ENCODE data around the gene DDX23.
"Not testable (repeated sequence)": the region's sequence is repeated elsewhere in the genome, so short reads cannot be mapped to it uniquely, and the experiment has no call there.

Gene DDX23

DNA sequence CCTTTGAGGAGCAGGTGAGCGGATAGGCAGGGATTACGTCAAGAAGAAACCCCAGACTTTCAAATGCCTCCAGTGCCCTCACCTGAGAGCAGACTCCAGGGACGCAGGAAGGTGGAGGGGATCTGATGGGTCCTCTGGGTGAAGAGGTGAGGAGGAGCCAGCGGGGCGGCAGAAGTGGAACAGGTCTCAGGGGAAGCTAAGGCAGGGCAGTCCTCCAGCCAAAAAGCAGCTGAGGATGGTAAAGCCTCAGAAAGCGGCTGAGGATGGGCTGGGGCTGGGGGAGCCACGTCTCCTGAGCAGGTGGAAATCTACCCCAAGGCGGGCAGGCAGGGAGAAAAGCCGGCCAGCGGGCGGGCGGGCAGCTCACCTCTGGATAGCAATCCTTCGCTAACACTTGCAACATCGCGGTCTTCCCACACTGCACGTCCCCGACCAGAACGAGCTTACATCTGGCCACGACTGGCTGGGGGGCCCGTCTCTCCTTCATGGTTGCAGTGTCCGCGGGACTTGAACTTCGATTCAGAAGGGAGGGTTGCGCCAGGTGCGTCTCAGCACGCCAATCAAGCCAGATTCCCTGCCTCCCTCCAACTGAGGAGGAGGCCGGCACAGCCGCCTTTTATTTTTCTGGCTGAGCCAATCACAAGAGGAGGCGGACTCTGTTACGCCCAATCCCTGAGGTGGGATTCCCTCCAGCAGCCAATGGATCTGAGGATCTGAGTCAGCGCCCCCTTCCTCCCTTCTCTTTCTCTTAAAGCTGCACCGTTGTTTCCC is 13.5 kb upstream of the DDX23 start, which contains the start of gene RND1:
Gene RND1 (minus strand): TSS at position 590 of the 771 bp plus-strand sequence. CDS start 103 bp downstream, at position 487.
- ChIA-PET POLR2A (interaction anchor here (0.5 to 2.5 kb wide), 17 partner anchors 9 to 253 kb away, joined by 3 to 32 read pairs (median 4); partner anchors contain the start of genes ARF3, DDN, DDX23 and FKBP11), CTCF (interaction anchor here (0.7 to 11.8 kb wide), 16 partner anchors 9 to 177 kb away, joined by 3 to 127 read pairs (median 6); partner anchors contain the start of genes DDX23, FKBP11 and WNT1)
- TF ChIP-seq, protein P1, sequence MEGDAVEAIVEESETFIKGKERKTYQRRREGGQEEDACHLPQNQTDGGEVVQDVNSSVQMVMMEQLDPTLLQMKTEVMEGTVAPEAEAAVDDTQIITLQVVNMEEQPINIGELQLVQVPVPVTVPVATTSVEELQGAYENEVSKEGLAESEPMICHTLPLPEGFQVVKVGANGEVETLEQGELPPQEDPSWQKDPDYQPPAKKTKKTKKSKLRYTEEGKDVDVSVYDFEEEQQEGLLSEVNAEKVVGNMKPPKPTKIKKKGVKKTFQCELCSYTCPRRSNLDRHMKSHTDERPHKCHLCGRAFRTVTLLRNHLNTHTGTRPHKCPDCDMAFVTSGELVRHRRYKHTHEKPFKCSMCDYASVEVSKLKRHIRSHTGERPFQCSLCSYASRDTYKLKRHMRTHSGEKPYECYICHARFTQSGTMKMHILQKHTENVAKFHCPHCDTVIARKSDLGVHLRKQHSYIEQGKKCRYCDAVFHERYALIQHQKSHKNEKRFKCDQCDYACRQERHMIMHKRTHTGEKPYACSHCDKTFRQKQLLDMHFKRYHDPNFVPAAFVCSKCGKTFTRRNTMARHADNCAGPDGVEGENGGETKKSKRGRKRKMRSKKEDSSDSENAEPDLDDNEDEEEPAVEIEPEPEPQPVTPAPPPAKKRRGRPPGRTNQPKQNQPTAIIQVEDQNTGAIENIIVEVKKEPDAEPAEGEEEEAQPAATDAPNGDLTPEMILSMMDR (IDR thresholded peaks at IDR 0.05; ENCODE audit: control extremely low read depth, extremely low read depth, low read depth, missing control alignments), result no peak
- DNase-seq (ENCODE audit: extremely low spot score), result peak; percentile 93

DNA sequence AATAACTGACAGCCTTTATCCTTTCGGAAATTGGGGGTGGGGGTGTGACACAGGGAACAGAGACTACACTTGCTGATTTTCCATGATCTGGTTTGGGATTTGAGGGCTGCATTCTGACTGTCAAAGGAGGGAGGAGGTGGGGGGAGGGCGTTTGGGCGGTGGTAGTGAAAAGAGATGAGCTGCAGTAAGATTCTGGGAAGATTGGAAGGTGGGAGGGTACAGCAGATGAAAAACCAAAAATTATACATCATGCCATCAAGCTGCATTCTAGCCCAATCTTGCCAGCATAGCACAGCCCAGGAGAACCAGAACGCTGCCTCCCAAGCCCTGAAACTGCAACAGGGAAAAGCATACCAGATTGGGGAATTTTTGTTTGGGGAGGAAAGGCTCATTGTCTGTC is 11.3 kb upstream of the DDX23 start:
- TF ChIP-seq, protein P1 (IDR thresholded peaks at IDR 0.05; ENCODE audit: control extremely low read depth, extremely low read depth, low read depth, missing control alignments), result no peak
- ChIA-PET POLR2A (interaction anchor here (0.5 kb wide), 1 partner anchor 23 kb away, joined by 4 read pairs; no protein-coding TSS in a partner anchor), CTCF (interaction anchor here (9.9 to 11.8 kb wide), 2 partner anchors 11 to 27 kb away, joined by 112 to 127 read pairs; partner anchors contain the start of gene DDX23)
- DNase-seq (ENCODE audit: extremely low spot score), result no peak

DNA sequence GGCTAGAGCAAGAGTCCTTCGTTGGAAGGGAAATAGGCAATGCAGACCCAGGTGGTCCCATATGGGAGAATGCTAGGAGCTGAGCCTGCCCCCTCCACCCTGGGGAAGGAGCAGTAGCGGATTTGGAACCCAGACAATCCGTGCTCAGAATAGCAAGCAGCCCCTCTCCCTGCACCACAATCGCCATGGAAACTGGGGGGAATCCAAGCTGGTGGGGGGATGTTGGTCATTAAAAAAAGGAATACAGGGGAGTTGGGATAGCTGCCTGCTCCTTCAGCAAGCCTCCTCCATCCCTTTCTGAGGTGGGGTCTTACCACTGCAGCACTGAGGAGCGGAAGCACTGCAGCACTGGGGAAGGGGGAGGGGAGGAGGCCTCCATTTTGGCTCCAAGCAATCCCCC is 10.8 kb upstream of the DDX23 start:
- no peak for DNase-seq (ENCODE audit: extremely low spot score)
- ChIA-PET POLR2A (interaction anchor here (0.5 kb wide), 1 partner anchor 24 kb away, joined by 4 read pairs; no protein-coding TSS in a partner anchor), CTCF (interaction anchor here (0.9 to 11.8 kb wide), 3 partner anchors 10 to 79 kb away, joined by 3 to 127 read pairs (median 112); partner anchors contain the start of gene DDX23)
- TF ChIP-seq, protein P1 (IDR thresholded peaks at IDR 0.05; ENCODE audit: control extremely low read depth, extremely low read depth, low read depth, missing control alignments), result no peak

DNA sequence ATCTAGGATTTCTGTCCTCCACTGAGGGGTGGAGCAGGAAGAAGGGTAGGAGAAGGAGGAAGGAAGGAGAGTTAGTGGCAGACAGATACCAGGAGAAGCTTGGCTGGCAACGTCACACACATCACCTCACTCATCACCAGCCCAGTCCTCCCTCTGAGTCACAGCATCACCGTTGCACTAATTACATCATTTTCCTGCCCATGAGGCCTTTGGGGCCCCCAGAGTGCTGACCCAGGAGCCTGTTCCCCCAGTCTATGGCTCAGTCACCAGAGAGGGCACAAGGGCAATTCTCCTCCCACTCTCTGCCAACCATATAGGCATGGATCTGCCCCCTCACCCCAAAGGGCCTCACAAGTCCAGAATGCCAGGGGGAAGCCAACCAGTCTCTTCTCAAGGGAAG is 9.1 kb upstream of the DDX23 start:
- CTCF ChIA-PET, result interaction anchor here (0.9 to 9.9 kb wide), 3 partner anchors 9 to 133 kb away, joined by 3 to 127 read pairs (median 3); partner anchors contain the start of gene DDX23
- no peak for DNase-seq (ENCODE audit: extremely low spot score)
- TF ChIP-seq, protein P1 (IDR thresholded peaks at IDR 0.05; ENCODE audit: control extremely low read depth, extremely low read depth, low read depth, missing control alignments), result no peak
- POLR2A ChIA-PET, result no interaction called here

DNA sequence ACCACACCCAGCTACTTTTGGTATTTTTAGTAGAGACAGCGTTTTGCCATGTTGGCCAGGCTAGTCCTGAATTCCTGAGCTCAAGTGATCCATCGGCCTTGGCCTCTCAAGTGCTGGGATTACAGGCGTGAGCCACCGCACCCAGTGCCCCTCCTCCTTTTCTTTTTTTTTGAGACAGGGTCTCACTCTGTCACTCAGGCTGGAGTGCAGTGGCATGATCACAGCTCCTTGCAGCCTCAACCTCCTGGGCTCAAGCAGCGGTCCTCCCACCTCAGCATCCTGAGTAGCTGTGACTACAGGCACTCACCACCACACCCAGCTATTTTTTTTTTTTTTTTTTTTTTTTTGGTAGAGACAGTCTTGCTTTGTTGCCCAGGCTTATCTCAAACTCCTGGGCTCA is 8.3 kb upstream of the DDX23 start:
- DNase-seq (ENCODE audit: extremely low spot score), result not testable (repeated sequence)
- CTCF ChIA-PET, result interaction anchor here (0.9 to 11.3 kb wide), 6 partner anchors 8 to 117 kb away, joined by 3 to 313 read pairs (median 3); no protein-coding TSS in a partner anchor
- POLR2A ChIA-PET, result interaction anchor here (0.5 to 1.0 kb wide), 3 partner anchors 8 to 107 kb away, joined by 4 to 6 read pairs (median 6); partner anchors contain the start of gene DDX23

DNA sequence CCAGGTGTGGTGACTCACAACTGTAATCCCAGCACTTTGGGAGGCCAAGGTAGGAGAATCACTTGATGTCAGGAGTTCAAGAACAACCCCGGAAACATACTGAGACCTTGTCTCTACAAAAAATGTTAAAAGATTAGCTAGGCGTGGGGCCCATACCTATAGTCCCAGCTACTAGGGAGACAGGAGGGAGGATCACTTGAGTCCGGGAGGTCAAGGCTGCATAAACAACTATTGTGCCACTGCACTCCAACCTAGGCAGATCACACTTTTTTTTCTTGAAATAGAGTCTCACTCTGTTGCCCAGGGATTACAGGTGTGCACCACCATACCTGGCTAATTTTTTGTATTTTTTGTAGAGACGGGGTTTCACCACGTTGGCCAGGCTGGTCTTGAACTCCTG is 7.6 kb upstream of the DDX23 start:
- TF ChIP-seq, protein P1 (IDR thresholded peaks at IDR 0.05; ENCODE audit: control extremely low read depth, extremely low read depth, low read depth, missing control alignments), result no peak
- ChIA-PET POLR2A (interaction anchor here (0.5 to 1.0 kb wide), 2 partner anchors 8 to 106 kb away, joined by 4 to 6 read pairs; partner anchors contain the start of gene DDX23), CTCF (interaction anchor here (0.9 to 11.3 kb wide), 6 partner anchors 9 to 118 kb away, joined by 3 to 313 read pairs (median 3); no protein-coding TSS in a partner anchor)
- DNase-seq (ENCODE audit: extremely low spot score), result no peak

Data from GM10248 (cell line).